IPS DF 19.7 (cell line): ENCODE data around the gene TREX2.

ENCODE experiments used
- DNase-seq: peaks from one replicate; pipeline ENCODE4 v3.0.0-alpha.2; 2013; ENCODE audit warnings: low read depth, low spot score

The TREX2 gene

GRCh38 chrX:153456161-153456560 lies 10.3 kb upstream of the TREX2 start:
- no peak for DNase-seq

GRCh38 chrX:153455571-153455970 lies 9.7 kb upstream of the TREX2 start:
- DNase-seq = no peak

- no peak for DNase-seq
Measured at GRCh38 chrX:153454901-153455550, 9.2 kb upstream of the TREX2 start.

GRCh38 chrX:153450949-153451277 lies 5.1 kb upstream of the TREX2 start:
- no peak for DNase-seq

- no peak for DNase-seq
Measured at GRCh38 chrX:153450114-153450948, 4.5 kb upstream of the TREX2 start.

GRCh38 chrX:153449368-153450113 lies 3.7 kb upstream of the TREX2 start:
- DNase-seq = no peak

GRCh38 chrX:153448556-153449367 lies 2.9 kb upstream of the TREX2 start:
- DNase-seq = no peak

- no peak for DNase-seq
Measured at GRCh38 chrX:153447581-153447960, 1.7 kb upstream of the TREX2 start.

- DNase-seq = no peak
Measured at GRCh38 chrX:153446950-153447580, 1.2 kb upstream of the TREX2 start.

- no peak for DNase-seq
Measured at GRCh38 chrX:153446636-153446936, 730 bp upstream of the TREX2 start.

GRCh38 chrX:153445106-153445855 lies 575 bp downstream of the TREX2 start:
- DNase-seq = no peak

- DNase-seq = no peak
Measured at GRCh38 chrX:153444333-153445011, 1.4 kb downstream of the TREX2 start.

GRCh38 chrX:153443476-153444332 lies 2.2 kb downstream of the TREX2 start:
- DNase-seq = no peak

GRCh38 chrX:153442463-153442862 lies 3.4 kb downstream of the TREX2 start:
- DNase-seq = no peak

GRCh38 chrX:153441981-153442380 lies 3.9 kb downstream of the TREX2 start:
- DNase-seq = no peak

- DNase-seq = no peak
Measured at GRCh38 chrX:153441296-153441695, 4.6 kb downstream of the TREX2 start.

GRCh38 chrX:153440556-153441135 lies 5.2 kb downstream of the TREX2 start:
- DNase-seq = no peak

- DNase-seq = no peak
Measured at GRCh38 chrX:153439977-153440376, 5.9 kb downstream of the TREX2 start.

GRCh38 chrX:153438532-153438931 lies 7.3 kb downstream of the TREX2 start:
- DNase-seq = no peak
